Upper lobe of left lung (tissue), 4 donors: Measurements from ENCODE around the gene WSCD2.

Experiments used
- EP300 ChIP-seq, 4 donors: sonication (generic); formaldehyde crosslinking; IDR thresholded peaks; one replicate each; pipeline ENCODE4 v1.5.1; 2017; ENCODE audit warnings: antibody characterized with exemption in 4 of 4, control low read depth in 2 of 4
- POLR2A ChIP-seq, 4 donors: fragments of 450-650 bp; IDR thresholded peaks; one replicate each; pipeline ENCODE4 v1.5.1; 2016 to 2017; ENCODE audit warnings: antibody characterized with exemption in 4 of 4, mild to moderate bottlenecking in 2 of 4
- POLR2AphosphoS5 ChIP-seq, 2 donors: sonication (generic); formaldehyde crosslinking; IDR thresholded peaks; one replicate each; pipeline ENCODE4 v1.5.1; 2017; ENCODE audit warnings: antibody characterized with exemption in 2 of 2
- TF ChIP-seq, protein P1 (sequence below), 6 experiments: fragments of 450-650 bp in 4 of 6; fragments of 200-600 bp in 2 of 6; sonication (generic) in 2 of 6; IDR thresholded peaks; one replicate each; pipeline ENCODE4 v1.5.1; 2016 to 2019; ENCODE audit warnings: antibody characterized with exemption in 6 of 6

DNA sequence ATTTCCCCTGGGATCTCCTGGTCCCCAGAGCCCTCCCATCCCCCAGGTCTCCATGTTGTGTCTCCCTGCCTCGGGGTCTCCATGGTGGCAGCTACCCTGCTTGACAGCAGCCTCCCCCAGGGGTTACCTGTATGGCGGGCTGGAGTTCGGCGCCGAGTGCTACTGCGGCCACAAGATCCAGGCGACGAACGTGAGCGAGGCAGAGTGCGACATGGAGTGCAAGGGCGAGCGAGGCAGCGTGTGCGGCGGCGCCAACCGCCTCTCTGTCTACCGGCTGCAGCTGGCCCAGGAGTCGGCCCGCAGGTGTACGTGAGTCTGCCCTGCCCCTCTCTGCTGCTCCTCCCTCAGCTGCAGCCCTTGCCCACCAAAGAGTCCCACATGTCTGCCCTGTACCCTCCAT, 80.9 kb downstream of the WSCD2 start:
- TF ChIP-seq POLR2AphosphoS5 (IDR thresholded peaks at IDR 0.05) (no peak), POLR2A (IDR thresholded peaks at IDR 0.05) (no peak), EP300 (IDR thresholded peaks at IDR 0.05) (no peak)
- TF ChIP-seq, protein P1, sequence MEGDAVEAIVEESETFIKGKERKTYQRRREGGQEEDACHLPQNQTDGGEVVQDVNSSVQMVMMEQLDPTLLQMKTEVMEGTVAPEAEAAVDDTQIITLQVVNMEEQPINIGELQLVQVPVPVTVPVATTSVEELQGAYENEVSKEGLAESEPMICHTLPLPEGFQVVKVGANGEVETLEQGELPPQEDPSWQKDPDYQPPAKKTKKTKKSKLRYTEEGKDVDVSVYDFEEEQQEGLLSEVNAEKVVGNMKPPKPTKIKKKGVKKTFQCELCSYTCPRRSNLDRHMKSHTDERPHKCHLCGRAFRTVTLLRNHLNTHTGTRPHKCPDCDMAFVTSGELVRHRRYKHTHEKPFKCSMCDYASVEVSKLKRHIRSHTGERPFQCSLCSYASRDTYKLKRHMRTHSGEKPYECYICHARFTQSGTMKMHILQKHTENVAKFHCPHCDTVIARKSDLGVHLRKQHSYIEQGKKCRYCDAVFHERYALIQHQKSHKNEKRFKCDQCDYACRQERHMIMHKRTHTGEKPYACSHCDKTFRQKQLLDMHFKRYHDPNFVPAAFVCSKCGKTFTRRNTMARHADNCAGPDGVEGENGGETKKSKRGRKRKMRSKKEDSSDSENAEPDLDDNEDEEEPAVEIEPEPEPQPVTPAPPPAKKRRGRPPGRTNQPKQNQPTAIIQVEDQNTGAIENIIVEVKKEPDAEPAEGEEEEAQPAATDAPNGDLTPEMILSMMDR (IDR thresholded peaks at IDR 0.05): no peak
